ENCODE measurements around the gene SOWAHA.
"Not testable (repeated sequence)": the region's sequence is repeated elsewhere in the genome, so short reads cannot be mapped to it uniquely, and the experiment has no call there.

The SOWAHA gene

DNA sequence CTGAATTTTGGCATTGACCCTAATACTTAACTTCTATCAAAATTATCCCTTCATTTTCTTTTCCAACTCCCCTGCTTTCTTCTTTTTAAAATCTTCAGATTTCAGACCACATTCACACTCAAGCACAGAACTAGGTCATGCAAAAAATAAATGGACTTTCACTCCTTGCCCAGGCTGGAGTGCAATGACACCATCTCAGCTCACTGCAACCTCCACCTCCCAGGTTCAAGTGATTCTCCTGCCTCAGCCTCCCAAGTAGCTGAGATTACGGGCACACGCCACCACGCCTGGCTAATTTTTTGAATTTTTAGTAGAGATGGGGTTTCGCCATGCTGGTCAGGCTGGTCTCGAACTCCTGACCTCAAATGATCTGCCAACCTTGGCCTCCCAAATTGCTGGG lies 41.9 kb downstream of the SOWAHA start:
- not testable (repeated sequence) for DNase-seq (ENCODE audit: low spot score)

DNA sequence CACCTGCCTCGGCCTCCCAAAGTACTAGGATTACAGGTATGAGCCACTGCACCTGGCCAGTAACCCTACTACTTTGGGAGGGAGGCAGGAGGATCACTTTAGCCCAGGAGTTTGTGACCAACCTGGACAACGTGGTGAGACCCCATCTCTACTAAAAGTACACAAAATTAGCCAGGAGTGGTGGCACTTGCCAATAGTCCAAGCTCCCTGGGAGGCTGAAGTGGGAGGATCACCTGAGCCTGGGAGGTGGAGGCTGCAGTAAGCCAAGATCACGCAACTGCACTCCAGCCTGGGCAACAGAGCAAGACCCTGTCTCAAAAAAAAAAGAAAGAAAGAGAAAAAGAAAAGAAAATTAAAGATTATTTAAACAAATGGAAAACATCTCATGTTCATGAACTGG lies 42.9 kb downstream of the SOWAHA start:
- DNase-seq (ENCODE audit: low spot score), result no peak

- DNase-seq (ENCODE audit: low spot score), result no peak
Observed at GRCh38 chr5:132859889-132860437, 46.9 kb downstream of the SOWAHA start.

GRCh38 chr5:132860742-132861141 lies 47.6 kb downstream of the SOWAHA start:
- no peak for DNase-seq (ENCODE audit: low spot score)

- no peak for DNase-seq (ENCODE audit: low spot score)
Observed at GRCh38 chr5:132865668-132866341, 52.7 kb downstream of the SOWAHA start.
